HUES48 (cell line): ENCODE data around the gene WSB2.

Source experiments
- H3K27ac ChIP-seq: one replicate; pipeline ENCODE4 v1.7.0; 2013; ENCODE audit warnings: low read depth, low read length, inconsistent platforms
- H3K27me3 ChIP-seq: 2 replicates; pipeline ENCODE4 v1.6.1; 2013; ENCODE audit warnings: mild to moderate bottlenecking, low read length; ENCODE audit not compliant: control insufficient read depth, insufficient read depth
- H3K36me3 ChIP-seq: 2 replicates; pipeline ENCODE4 v1.6.1; 2013; ENCODE audit warnings: low read length; ENCODE audit not compliant: control insufficient read depth, insufficient read depth
- H3K4me1 ChIP-seq: 2 replicates; pipeline ENCODE4 v1.6.1; 2013; ENCODE audit warnings: mild to moderate bottlenecking, low read length; ENCODE audit not compliant: control insufficient read depth, insufficient read depth
- H3K4me3 ChIP-seq: 2 replicates; pipeline ENCODE4 v1.5.1; 2013; ENCODE audit warnings: mild to moderate bottlenecking, low read depth, low read length
- H3K9ac ChIP-seq: 2 replicates; pipeline ENCODE4 v1.6.1; 2013; ENCODE audit warnings: mild to moderate bottlenecking, low read depth, low read length, moderate library complexity
- H3K9me3 ChIP-seq: 2 replicates; pipeline ENCODE4 v1.6.1; 2013; ENCODE audit warnings: low read length; ENCODE audit not compliant: control insufficient read depth, insufficient read depth

The WSB2 gene

GRCh38 chr12:118061011-118061872 lies at the start of gene WSB2:
Gene WSB2 (minus strand): TSS chr12:118061179. CDS start chr12:118061048, 131 bp downstream.
- peak within 1 kb of the TSS; percentile 97 for H3K27ac ChIP-seq
- H3K27me3 ChIP-seq, result no peaks in the 10 kb centered on the region
- H3K9ac ChIP-seq, result peak within 1 kb of the TSS; percentile 85
- peaks cover 17% of the 10 kb centered on the region for H3K36me3 ChIP-seq
- no peaks in the 10 kb centered on the region for H3K9me3 ChIP-seq
- H3K4me1 ChIP-seq, result peaks cover 28% of the 10 kb centered on the region
- peak within 1 kb of the TSS; percentile 86 for H3K4me3 ChIP-seq

- Histone ChIP-seq H3K9ac (no peak overlapping the region), H3K36me3 (no peaks in the 10 kb centered on the region)
Observed at GRCh38 chr12:118109088-118109487, 48.1 kb upstream of the WSB2 start.

GRCh38 chr12:118107694-118108093 lies 46.7 kb upstream of the WSB2 start:
- Histone ChIP-seq H3K27me3 (no peaks in the 10 kb centered on the region), H3K9ac (no peak overlapping the region), H3K4me3 (no peak overlapping the region), H3K27ac (no peak overlapping the region), H3K4me1 (no peaks in the 10 kb centered on the region), H3K9me3 (no peaks in the 10 kb centered on the region), H3K36me3 (no peaks in the 10 kb centered on the region)

More at GRCh38 chr12:118109088-118109487, 48.1 kb upstream of the WSB2 start:
- no peak overlapping the region for H3K4me3 ChIP-seq
- H3K9me3 ChIP-seq, result no peaks in the 10 kb centered on the region
- no peaks in the 10 kb centered on the region for H3K27me3 ChIP-seq
- H3K27ac ChIP-seq, result no peak overlapping the region
- H3K4me1 ChIP-seq, result no peaks in the 10 kb centered on the region

GRCh38 chr12:118107011-118107410 lies 46.0 kb upstream of the WSB2 start:
- H3K9ac ChIP-seq, result no peak overlapping the region; the same call in 1 of the 2 replicates
- H3K4me1 ChIP-seq, result peaks cover 5% of the 10 kb centered on the region; the same call in 1 of the 2 replicates
- no peaks in the 10 kb centered on the region for H3K27me3 ChIP-seq
- H3K27ac ChIP-seq, result no peak overlapping the region
- H3K4me3 ChIP-seq, result no peak overlapping the region
- H3K36me3 ChIP-seq, result no peaks in the 10 kb centered on the region
- H3K9me3 ChIP-seq, result no peaks in the 10 kb centered on the region

- H3K4me1 ChIP-seq, result peaks cover 5% of the 10 kb centered on the region; the same call in 1 of the 2 replicates
- H3K9ac ChIP-seq, result peak within 1 kb of the TSS; percentile 90
- H3K4me3 ChIP-seq, result peak within 1 kb of the TSS; percentile 98
- H3K9me3 ChIP-seq, result no peaks in the 10 kb centered on the region
- H3K27ac ChIP-seq, result peak within 1 kb of the TSS; percentile 87
- H3K27me3 ChIP-seq, result no peaks in the 10 kb centered on the region
- H3K36me3 ChIP-seq, result peaks cover 23% of the 10 kb centered on the region
Observed at GRCh38 chr12:118103601-118104382, 42.8 kb upstream of the WSB2 start, which contains the start of gene VSIG10. Gene VSIG10 (minus strand): TSS chr12:118104011. CDS start chr12:118103671, 340 bp downstream.

GRCh38 chr12:118103201-118103600 lies 42.2 kb upstream of the WSB2 start:
- H3K9ac ChIP-seq, result peak overlapping the region; percentile 90
- H3K9me3 ChIP-seq, result no peaks in the 10 kb centered on the region
- H3K4me1 ChIP-seq, result peaks cover 5% of the 10 kb centered on the region; the same call in 1 of the 2 replicates
- no peaks in the 10 kb centered on the region for H3K27me3 ChIP-seq
- H3K4me3 ChIP-seq, result peak overlapping the region; percentile 98
- peak overlapping the region; percentile 87 for H3K27ac ChIP-seq
- H3K36me3 ChIP-seq, result peaks cover 23% of the 10 kb centered on the region

GRCh38 chr12:118102609-118103008 lies 41.6 kb upstream of the WSB2 start:
- Histone ChIP-seq H3K4me3 (peak overlapping the region; percentile 98), H3K27ac (peak overlapping the region; percentile 61), H3K4me1 (peaks cover 5% of the 10 kb centered on the region; the same call in 1 of the 2 replicates), H3K9me3 (no peaks in the 10 kb centered on the region), H3K36me3 (peaks cover 23% of the 10 kb centered on the region), H3K9ac (peak overlapping the region; percentile 90), H3K27me3 (no peaks in the 10 kb centered on the region)

- Histone ChIP-seq H3K4me3 (peak overlapping the region; percentile 98), H3K4me1 (peaks cover 5% of the 10 kb centered on the region; the same call in 1 of the 2 replicates), H3K9ac (peak overlapping the region; percentile 90), H3K27ac (peak overlapping the region; percentile 61), H3K9me3 (no peaks in the 10 kb centered on the region), H3K27me3 (no peaks in the 10 kb centered on the region), H3K36me3 (peaks cover 23% of the 10 kb centered on the region)
Observed at GRCh38 chr12:118102070-118102469, 41.1 kb upstream of the WSB2 start.

- H3K4me1 ChIP-seq, result peaks cover 5% of the 10 kb centered on the region; the same call in 1 of the 2 replicates
- peaks cover 23% of the 10 kb centered on the region for H3K36me3 ChIP-seq
- H3K9me3 ChIP-seq, result no peaks in the 10 kb centered on the region
- H3K27ac ChIP-seq, result no peak overlapping the region
- H3K27me3 ChIP-seq, result no peaks in the 10 kb centered on the region
- H3K4me3 ChIP-seq, result no peak overlapping the region
- H3K9ac ChIP-seq, result no peak overlapping the region
Observed at GRCh38 chr12:118101051-118101450, 40.1 kb upstream of the WSB2 start.

- Histone ChIP-seq H3K36me3 (peaks cover 34% of the 10 kb centered on the region), H3K9me3 (no peaks in the 10 kb centered on the region), H3K27ac (no peak overlapping the region), H3K9ac (no peak overlapping the region), H3K27me3 (no peaks in the 10 kb centered on the region), H3K4me3 (no peak overlapping the region), H3K4me1 (peaks cover 5% of the 10 kb centered on the region; the same call in 1 of the 2 replicates)
Observed at GRCh38 chr12:118098911-118099671, 38.1 kb upstream of the WSB2 start.
